PC-3 (cell line): Measurements from ENCODE around the gene SLC16A8. TPM values are rescaled to one million over a fixed set of nuclear protein-coding genes. Genes with fewer than 3 reads are reported as not detected.

Experiments used
- ATAC-seq: fragments of 200-7000 bp; cut with Tn5 transposase; 2 replicates; pipeline ENCODE4 v1.9.1; 2020; ENCODE audit warnings: mild to moderate bottlenecking, moderate library complexity
- BruUV-seq: library from RNA; stranded (reverse); fragments of 400-500 nt; replicated peaks from 2 replicates; lab custom pipeline; 2021; lab: Mats Ljungman, UMichigan
- CTCF ChIA-PET: fragments of 300-600 bp; sonication (Branson Sonifier 250); formaldehyde crosslinking; loops from one replicate; lab custom pipeline; 2022; ENCODE audit warnings: antibody characterized with exemption; lab: Charles Lee
- POLR2A ChIA-PET: fragments of 300-600 bp; sonication (Branson Sonifier 250); formaldehyde crosslinking; loops from one replicate; lab custom pipeline; 2022; ENCODE audit warnings: antibody characterized with exemption; ENCODE audit not compliant: unreplicated experiment; lab: Charles Lee
- DNase-seq: peaks from one replicate; pipeline ENCODE4 v3.0.0-alpha.2; 2015
- H2AFZ ChIP-seq: fragments of 300-600 bp; sonication (generic); 2 replicates; pipeline ENCODE4 v1.6.0; 2016; ENCODE audit warnings: antibody characterized with exemption, low read length
- H3F3A ChIP-seq: fragments of 300-600 bp; sonication (generic); one replicate; pipeline ENCODE4 v1.6.0; 2017; ENCODE audit warnings: antibody characterized with exemption, low read length, control low read depth, mild to moderate bottlenecking; ENCODE audit not compliant: unreplicated experiment
- H3K27ac ChIP-seq: fragments of 300-600 bp; sonication (generic); 2 replicates; pipeline ENCODE4 v1.5.1; 2016; ENCODE audit warnings: mild to moderate bottlenecking, low read length
- H3K27me3 ChIP-seq: fragments of 300-600 bp; sonication (generic); 2 replicates; pipeline ENCODE4 v1.6.1; 2016; ENCODE audit warnings: low read length, mixed read lengths
- H3K36me3 ChIP-seq: fragments of 300-600 bp; sonication (generic); 2 replicates; pipeline ENCODE4 v1.6.1; 2016; ENCODE audit warnings: low read depth, mixed run types, low read length, mixed read lengths
- H3K4me1 ChIP-seq: fragments of 300-600 bp; sonication (generic); 2 replicates; pipeline ENCODE4 v1.5.1; 2016; ENCODE audit warnings: low read length; ENCODE audit not compliant: insufficient read depth
- H3K4me2 ChIP-seq: fragments of 300-600 bp; sonication (generic); 2 replicates; pipeline ENCODE4 v1.6.0; 2016; ENCODE audit warnings: low read length
- H3K4me3 ChIP-seq: fragments of 300-600 bp; sonication (generic); 2 replicates; pipeline ENCODE4 v1.5.1; 2016; ENCODE audit warnings: mild to moderate bottlenecking, low read length, mixed read lengths
- H3K79me2 ChIP-seq: fragments of 300-600 bp; sonication (generic); 2 replicates; pipeline ENCODE4 v1.6.1; 2017; ENCODE audit warnings: low read length, mixed read lengths
- H3K9ac ChIP-seq: fragments of 300-600 bp; sonication (generic); 2 replicates; pipeline ENCODE4 v1.6.0; 2016; ENCODE audit warnings: mild to moderate bottlenecking, low read length
- H3K9me2 ChIP-seq: fragments of 300-600 bp; sonication (generic); replicated peaks from 2 replicates; pipeline ENCODE4 v1.6.1; 2016; ENCODE audit warnings: mixed run types, low read length, mixed read lengths
- H3K9me3 ChIP-seq: fragments of 300-600 bp; sonication (generic); 2 replicates; pipeline ENCODE4 v1.6.1; 2016; ENCODE audit warnings: low read length, mixed read lengths
- H4K20me1 ChIP-seq: fragments of 300-600 bp; sonication (generic); 2 replicates; pipeline ENCODE4 v1.6.1; 2016; ENCODE audit warnings: low read length, mixed read lengths
- EZH2 ChIP-seq: fragments of 300-600 bp; sonication (generic); IDR thresholded peaks from one replicate; pipeline ENCODE4 v1.6.1; 2017; ENCODE audit warnings: antibody characterized with exemption, mild to moderate bottlenecking, low read length; ENCODE audit not compliant: unreplicated experiment
- EZH2phosphoT487 ChIP-seq: fragments of 300-600 bp; sonication (generic); IDR thresholded peaks from 2 replicates; pipeline ENCODE4 v1.6.1; 2018; ENCODE audit warnings: mild to moderate bottlenecking, antibody characterized with exemption, low read length, borderline replicate concordance
- intact Hi-C: fragments of 100-400 bp; cut with micrococcal nuclease; formaldehyde crosslinking; loops from 2 replicates; pipeline ENCODE4 v1.9.0; 2023
- total RNA-seq: library from RNA; depleted of rRNA; stranded (reverse); fragments of >200 nt; gene quantifications from 2 replicates; pipeline ENCODE4 v1.2.3, GENCODE V29; 2014
- TF ChIP-seq, protein P1 (sequence below): fragments of 300-600 bp; sonication (generic); conservative IDR thresholded peaks from 2 replicates; pipeline ENCODE4 v1.5.1; 2017; ENCODE audit warnings: antibody characterized with exemption, low read depth, mild to moderate bottlenecking, low read length

Gene SLC16A8
- total RNA-seq, 1 experiment from 2014 or later, result not detected

GRCh38 chr22:38071421-38072321 is 12.3 kb downstream of the SLC16A8 start:
- Histone ChIP-seq H3K4me1 (no peaks in the 10 kb centered on the region), H3K27me3 (no peaks in the 10 kb centered on the region), H2AFZ (no peak overlapping the region), H3K36me3 (no peaks in the 10 kb centered on the region), H3K4me2 (no peak overlapping the region), H3K79me2 (no peaks in the 10 kb centered on the region), H3K9me3 (no peaks in the 10 kb centered on the region), H3K9ac (no peak overlapping the region), H4K20me1 (no peaks in the 10 kb centered on the region), H3K4me3 (no peak overlapping the region), H3K27ac (no peak overlapping the region), H3K9me2 (no peaks in the 10 kb centered on the region), H3F3A (no peaks in the 10 kb centered on the region)
- CTCF ChIA-PET, result no interaction called here
- ATAC-seq (no peak), DNase-seq (no peak)
- intact Hi-C loops, result no loop called here
- POLR2A ChIA-PET, result no interaction called here
- TF ChIP-seq, protein P1, sequence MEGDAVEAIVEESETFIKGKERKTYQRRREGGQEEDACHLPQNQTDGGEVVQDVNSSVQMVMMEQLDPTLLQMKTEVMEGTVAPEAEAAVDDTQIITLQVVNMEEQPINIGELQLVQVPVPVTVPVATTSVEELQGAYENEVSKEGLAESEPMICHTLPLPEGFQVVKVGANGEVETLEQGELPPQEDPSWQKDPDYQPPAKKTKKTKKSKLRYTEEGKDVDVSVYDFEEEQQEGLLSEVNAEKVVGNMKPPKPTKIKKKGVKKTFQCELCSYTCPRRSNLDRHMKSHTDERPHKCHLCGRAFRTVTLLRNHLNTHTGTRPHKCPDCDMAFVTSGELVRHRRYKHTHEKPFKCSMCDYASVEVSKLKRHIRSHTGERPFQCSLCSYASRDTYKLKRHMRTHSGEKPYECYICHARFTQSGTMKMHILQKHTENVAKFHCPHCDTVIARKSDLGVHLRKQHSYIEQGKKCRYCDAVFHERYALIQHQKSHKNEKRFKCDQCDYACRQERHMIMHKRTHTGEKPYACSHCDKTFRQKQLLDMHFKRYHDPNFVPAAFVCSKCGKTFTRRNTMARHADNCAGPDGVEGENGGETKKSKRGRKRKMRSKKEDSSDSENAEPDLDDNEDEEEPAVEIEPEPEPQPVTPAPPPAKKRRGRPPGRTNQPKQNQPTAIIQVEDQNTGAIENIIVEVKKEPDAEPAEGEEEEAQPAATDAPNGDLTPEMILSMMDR, result 0 out of 2 replicates have a peak, but pooled peaks have one; percentile 8
- no peak for TF ChIP-seq EZH2phosphoT487
- BruUV-seq, result no TSS peak

GRCh38 chr22:38070250-38070921 is 13.6 kb downstream of the SLC16A8 start:
- no peaks in the 10 kb centered on the region for H3K27me3 ChIP-seq
- no peak overlapping the region for H3K27ac ChIP-seq
- ChIA-PET POLR2A (interaction anchor here (1.1 kb wide), 1 partner anchor 13 kb away, joined by 4 read pairs; the partner anchor contains the start of gene PICK1), CTCF (no interaction called here)
- no peak overlapping the region for H2AFZ ChIP-seq
- no peaks in the 10 kb centered on the region for H3K36me3 ChIP-seq
- BruUV-seq, result no TSS peak
- no peak overlapping the region for H3K4me3 ChIP-seq
- H3K9me2 ChIP-seq, result no peaks in the 10 kb centered on the region
- TF ChIP-seq EZH2, result no peak
- TF ChIP-seq, protein P1, result no peak
- no peak for TF ChIP-seq EZH2phosphoT487
- ATAC-seq (no peak), DNase-seq (no peak)
- no peaks in the 10 kb centered on the region for H4K20me1 ChIP-seq
- H3K9ac ChIP-seq, result no peak overlapping the region
- H3K79me2 ChIP-seq, result no peaks in the 10 kb centered on the region
- no peaks in the 10 kb centered on the region for H3K9me3 ChIP-seq
- H3K4me2 ChIP-seq, result no peak overlapping the region
- no peaks in the 10 kb centered on the region for H3K4me1 ChIP-seq
- no peaks in the 10 kb centered on the region for H3F3A ChIP-seq
- intact Hi-C loops, result no loop called here
